Measurements from ENCODE around the gene ZNF281.
"Not testable (repeated sequence)": the region's sequence is repeated elsewhere in the genome, so short reads cannot be mapped to it uniquely, and the experiment has no call there.

ZNF281 gene

DNA sequence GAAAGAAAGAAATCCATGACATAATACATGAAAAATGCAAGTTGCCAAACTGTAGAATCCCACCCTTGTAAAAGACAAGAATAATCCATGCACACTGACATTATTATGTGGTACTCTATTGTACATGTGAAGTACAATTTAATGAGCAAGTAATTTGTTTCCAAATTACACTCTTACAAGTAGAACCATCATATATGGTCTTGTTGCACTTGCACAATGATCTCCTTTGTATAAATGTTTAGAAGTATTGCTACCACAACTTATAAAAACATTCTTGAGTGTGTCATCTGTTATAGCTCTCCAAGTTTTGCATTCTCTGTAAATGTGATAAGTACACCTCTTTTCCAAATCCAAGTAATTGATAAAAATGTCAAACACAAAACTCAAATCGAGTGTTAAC, 29.1 kb upstream of the ZNF281 start:
- no peak for TF ChIP-seq JUND (IDR thresholded peaks at IDR 0.05; ENCODE audit: low read depth)
- in situ Hi-C loops (cut with HindIII; ENCODE audit: low pct_unique_long_range_greater_than_20kb, low sequenced_read_pairs) = no loop called here
- DNase-seq (ENCODE audit: low read depth in 1 of 2, low spot score in 1 of 2) = no peak

DNA sequence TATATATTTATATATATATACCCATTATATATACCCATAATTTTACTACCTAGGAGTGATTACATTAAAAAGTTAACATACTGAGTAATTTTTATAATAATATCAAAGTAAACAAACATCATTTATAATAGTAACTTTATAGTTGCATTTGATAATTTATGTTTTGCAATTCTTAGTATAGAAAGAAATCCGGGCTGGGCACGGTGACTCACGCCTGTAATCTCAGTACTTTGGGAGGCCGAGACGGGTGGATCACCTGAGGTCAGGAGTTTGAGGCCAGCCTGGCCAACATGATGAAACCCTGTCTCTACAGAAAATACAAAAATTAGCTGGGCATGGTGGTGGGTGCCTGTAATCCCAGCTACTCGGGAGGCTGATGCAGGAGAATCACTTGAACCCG, 28.6 kb upstream of the ZNF281 start:
- DNase-seq (ENCODE audit: low read depth in 1 of 2, low spot score in 1 of 2); in situ Hi-C loops (cut with HindIII; ENCODE audit: low pct_unique_long_range_greater_than_20kb, low sequenced_read_pairs): not testable (repeated sequence)

DNA sequence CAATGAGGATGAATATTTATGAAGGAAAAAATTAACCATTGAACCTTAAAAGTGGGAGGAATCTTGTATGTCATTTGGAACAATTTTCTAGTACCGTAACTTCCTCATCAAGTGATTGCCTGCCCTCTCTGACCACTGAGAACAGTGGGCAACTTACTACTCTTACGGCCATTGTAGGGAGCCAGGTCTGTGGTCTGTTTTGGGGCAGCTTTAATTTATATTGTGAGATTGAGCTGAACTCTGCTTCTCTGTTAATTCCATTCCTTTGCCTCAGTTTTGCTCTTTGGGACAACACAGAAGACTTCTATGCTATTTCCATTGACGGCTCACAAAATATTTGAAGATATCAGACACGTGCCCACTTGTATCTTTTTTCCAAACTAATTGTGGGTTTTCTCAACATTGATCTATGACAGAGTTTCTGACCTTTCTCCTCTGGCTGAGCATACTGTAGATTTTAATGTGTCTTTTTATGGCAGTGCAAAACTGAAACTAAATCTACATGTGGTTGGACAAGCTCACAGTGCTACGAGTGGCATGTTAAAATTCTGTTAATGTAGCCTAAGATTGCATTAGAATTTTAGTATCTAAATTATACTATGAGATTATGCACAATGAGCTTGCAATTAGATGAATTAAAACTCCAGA, 27.8 kb upstream of the ZNF281 start:
- TF ChIP-seq JUND (IDR thresholded peaks at IDR 0.05; ENCODE audit: low read depth) = no peak
- DNase-seq (ENCODE audit: low read depth in 1 of 2, low spot score in 1 of 2) = no peak
- in situ Hi-C loops (cut with HindIII; ENCODE audit: low pct_unique_long_range_greater_than_20kb, low sequenced_read_pairs) = no loop called here

DNA sequence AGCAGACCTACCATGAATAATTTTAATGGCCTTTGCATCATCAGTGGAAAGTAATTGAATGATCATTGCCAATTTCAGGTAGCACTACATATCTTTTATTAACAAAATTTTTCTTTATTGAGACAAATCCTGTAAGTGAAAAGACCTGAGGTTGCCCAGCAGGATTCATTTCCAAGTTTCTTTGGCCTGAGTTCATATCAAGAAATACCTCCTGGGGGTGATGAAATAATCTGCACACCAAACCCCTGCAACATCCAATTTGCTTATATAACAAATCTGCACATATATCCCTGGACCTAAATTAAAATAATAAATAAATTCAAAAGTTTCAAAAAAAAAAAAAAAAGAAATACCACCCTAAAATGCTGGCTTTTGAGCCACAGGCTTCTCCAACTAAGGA, 27.3 kb upstream of the ZNF281 start:
- in situ Hi-C loops (cut with HindIII; ENCODE audit: low pct_unique_long_range_greater_than_20kb, low sequenced_read_pairs) = no loop called here
- no peak for DNase-seq (ENCODE audit: low read depth in 1 of 2, low spot score in 1 of 2)
- no peak for TF ChIP-seq JUND (IDR thresholded peaks at IDR 0.05; ENCODE audit: low read depth)

DNA sequence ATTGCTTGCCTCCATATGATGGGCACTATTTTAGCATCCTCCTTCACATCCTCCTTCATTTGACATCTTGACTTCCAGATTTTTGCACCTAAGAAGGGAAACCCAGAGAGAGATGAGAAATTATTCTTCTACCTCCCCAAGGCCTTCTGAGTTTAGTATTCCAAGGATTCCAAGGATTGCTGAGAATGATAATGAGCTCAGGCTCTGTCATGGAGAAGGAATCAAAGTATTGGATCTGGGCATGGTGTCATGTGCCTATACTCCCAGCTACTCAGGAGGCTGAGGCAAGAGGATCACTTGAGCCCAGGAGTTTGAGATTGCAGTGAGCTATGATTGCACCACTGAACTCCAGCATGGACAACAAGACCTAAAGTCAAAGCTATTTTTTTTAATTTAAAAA, 26.6 kb upstream of the ZNF281 start:
- in situ Hi-C loops (cut with HindIII; ENCODE audit: low pct_unique_long_range_greater_than_20kb, low sequenced_read_pairs) = no loop called here

DNA sequence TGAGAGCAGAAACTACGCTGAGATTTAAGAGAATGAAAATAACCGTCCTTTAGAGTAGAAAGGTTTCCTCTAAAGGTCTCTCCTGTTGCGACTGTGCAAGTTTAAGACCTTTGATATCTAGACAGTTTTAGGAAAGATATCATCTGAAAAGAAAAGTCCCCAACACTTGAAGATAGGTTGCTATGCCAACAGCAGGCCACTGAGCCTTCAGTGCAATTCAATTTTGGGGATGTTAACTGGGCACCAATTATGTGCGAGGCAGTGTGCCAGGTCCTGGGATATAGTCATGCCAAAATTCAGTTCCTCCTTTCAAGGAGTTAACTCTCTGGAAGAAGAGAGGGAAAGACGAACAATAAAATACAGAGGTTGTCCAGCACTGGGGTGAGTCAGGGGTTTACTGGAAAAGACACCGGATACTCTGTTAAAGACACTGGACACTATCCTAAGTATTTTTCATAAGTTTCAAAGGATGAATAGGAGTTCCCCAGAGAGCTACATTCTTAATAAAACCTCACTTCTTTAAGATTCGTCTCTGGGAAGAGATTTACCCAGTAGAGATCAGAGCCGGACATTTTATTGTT, 25.5 kb upstream of the ZNF281 start:
- DNase-seq (ENCODE audit: low read depth in 1 of 2, low spot score in 1 of 2) = no peak
- no peak for TF ChIP-seq JUND (IDR thresholded peaks at IDR 0.05; ENCODE audit: low read depth)
- in situ Hi-C loops (cut with HindIII; ENCODE audit: low pct_unique_long_range_greater_than_20kb, low sequenced_read_pairs) = no loop called here

More for the DNA sequence above, 26.6 kb upstream of the ZNF281 start:
- DNase-seq (ENCODE audit: low read depth in 1 of 2, low spot score in 1 of 2) = no peak
- no peak for TF ChIP-seq JUND (IDR thresholded peaks at IDR 0.05; ENCODE audit: low read depth)

DNA sequence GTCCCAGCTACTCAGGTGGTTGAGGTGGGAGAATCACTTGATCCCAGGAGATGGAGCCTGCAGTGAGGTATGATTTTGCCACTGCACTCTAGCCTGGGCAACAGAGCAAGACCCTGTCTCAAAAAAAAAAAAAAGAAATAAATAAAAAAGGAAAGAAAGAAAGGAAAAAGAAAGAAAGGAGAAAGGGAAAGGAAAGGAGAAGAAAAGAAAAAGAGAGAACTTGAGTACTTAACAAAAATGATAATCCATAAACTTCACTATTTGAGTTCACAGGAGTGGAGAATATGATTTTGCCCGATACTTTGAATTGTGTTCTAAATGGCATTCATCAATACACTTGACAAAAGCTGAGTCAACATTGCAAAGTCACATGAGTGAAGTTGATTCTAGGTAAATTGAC, 23.8 kb upstream of the ZNF281 start:
- DNase-seq (ENCODE audit: low read depth in 1 of 2, low spot score in 1 of 2) = no peak
- no peak for TF ChIP-seq JUND (IDR thresholded peaks at IDR 0.05; ENCODE audit: low read depth)
- in situ Hi-C loops (cut with HindIII; ENCODE audit: low pct_unique_long_range_greater_than_20kb, low sequenced_read_pairs) = no loop called here

DNA sequence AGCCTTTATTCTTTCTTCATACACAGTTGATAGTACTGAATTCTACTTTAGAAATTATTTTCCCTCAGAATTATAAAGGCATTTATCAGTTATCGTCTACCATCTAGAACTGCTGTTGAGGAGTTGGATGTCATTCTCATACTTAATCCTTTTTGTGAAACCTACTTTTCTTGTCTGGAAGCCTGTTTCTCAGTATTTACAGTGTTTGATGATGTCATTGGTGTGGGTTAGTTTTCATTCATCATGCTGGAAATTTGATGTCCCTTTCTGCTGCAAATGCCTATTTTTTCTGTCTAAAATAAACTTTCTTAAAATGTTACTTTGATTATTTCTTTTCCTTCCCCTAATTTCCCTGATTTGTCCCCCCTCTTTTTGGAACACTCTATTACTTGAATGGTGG, 22.8 kb upstream of the ZNF281 start:
- peak in 1 of 2 experiments; percentile 49 for DNase-seq (ENCODE audit: low read depth in 1 of 2, low spot score in 1 of 2)

DNA sequence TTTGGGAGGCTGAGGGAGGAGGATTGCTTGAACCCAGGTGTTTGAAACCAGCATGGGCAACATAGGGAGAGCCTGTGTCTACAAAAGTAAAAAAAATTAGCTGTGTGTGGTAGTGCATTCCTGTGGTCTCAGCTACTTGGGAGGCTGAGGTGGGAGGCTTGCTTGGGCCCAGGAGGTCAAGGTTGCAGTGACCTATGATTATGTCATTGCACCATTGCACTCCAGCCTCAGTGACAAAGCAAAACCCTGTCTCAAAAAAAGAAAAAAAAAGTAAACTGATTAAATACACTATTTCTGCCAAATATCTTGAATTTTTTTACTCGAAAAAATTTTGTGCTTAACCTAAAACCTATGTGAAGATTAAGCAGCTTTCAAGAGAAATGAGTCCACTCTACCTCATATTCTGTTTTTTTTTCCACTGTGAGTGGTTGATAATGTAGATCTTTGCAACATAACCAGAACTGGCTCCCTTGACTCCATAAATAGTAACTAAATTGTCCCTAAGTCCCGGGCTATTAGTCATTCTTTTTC, 19.4 kb upstream of the ZNF281 start:
- TF ChIP-seq JUND (IDR thresholded peaks at IDR 0.05; ENCODE audit: low read depth) = no peak
- in situ Hi-C loops (cut with HindIII; ENCODE audit: low pct_unique_long_range_greater_than_20kb, low sequenced_read_pairs) = no loop called here

More for the DNA sequence above, 22.8 kb upstream of the ZNF281 start:
- no peak for TF ChIP-seq JUND (IDR thresholded peaks at IDR 0.05; ENCODE audit: low read depth)
- in situ Hi-C loops (cut with HindIII; ENCODE audit: low pct_unique_long_range_greater_than_20kb, low sequenced_read_pairs) = no loop called here

DNA sequence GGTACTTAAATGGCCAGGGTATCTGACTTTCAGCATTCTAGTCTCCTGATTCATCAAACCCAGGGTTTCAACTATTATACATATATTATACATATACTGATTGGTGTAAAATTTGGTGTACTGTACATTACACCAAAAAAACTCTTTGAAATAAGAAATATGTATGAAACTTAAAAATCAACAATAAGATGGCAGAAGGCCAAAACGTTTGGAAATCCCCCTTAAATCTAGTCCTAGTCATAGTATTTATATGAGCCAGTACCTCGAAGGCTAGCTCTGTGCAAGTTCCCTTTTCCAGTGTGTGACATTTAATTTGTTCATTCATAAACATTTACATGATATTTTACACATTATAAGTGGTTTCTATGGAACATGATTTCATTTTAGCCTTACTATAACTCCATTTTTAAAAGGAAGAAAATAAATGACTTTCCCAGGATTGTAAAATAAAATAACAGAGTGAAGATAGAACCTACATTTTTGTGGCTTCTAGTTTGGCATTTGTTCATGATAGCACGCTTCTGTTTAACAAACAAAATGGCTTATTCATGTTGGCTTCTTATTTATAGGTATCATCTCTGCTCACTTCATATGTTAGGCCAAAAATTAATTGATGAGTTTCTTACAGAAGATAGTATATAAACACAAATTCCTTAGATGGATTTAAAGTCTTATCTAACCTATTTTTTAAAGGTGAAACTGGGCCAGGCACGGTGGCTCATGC, 18.8 kb upstream of the ZNF281 start:
- TF ChIP-seq JUND (IDR thresholded peaks at IDR 0.05; ENCODE audit: low read depth) = no peak
- no peak for DNase-seq (ENCODE audit: low read depth in 1 of 2, low spot score in 1 of 2)
- in situ Hi-C loops (cut with HindIII; ENCODE audit: low pct_unique_long_range_greater_than_20kb, low sequenced_read_pairs) = no loop called here

More for the DNA sequence above, 19.4 kb upstream of the ZNF281 start:
- DNase-seq (ENCODE audit: low read depth in 1 of 2, low spot score in 1 of 2) = no peak

DNA sequence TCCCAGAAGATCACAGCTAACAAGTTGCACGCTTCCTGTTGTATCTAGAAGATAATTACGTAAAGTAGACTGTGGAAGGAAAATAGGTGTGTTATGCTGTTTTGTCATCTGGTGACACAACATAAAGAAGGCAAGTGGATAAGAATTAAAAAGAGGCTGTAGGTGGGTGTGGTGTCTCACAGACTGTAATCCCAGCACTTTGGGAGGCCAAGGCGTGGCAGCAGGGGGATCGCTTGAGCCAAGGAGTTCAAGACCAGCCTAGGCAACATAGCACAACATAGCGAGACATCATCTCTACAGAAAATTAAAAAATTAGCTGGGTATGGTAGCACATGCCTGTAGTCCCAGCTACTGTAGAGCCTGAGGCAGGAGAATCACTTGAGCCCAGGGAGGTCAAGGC, 17.9 kb upstream of the ZNF281 start:
- no peak for DNase-seq (ENCODE audit: low read depth in 1 of 2, low spot score in 1 of 2)
- TF ChIP-seq JUND (IDR thresholded peaks at IDR 0.05; ENCODE audit: low read depth) = no peak
- in situ Hi-C loops (cut with HindIII; ENCODE audit: low pct_unique_long_range_greater_than_20kb, low sequenced_read_pairs) = no loop called here

DNA sequence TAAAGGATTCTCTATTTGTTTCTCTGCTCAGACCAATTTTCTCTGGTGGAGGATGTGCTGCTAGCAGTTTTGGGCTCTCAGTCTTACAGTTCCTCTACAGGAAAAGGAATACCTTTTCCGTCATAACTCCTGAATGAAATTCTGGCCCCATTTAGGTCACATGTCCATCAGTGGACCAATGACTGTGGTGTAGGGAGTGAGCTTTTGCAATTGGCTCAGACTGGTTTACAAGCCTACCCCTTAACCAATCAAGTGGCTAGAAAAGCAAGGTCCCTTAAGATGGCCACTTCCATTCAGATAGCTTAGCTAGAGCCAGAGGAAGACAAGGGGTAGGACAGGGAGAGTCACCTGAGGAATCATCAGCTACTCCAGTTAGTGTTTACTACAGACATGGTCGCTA, 16.4 kb upstream of the ZNF281 start:
- no peak for TF ChIP-seq JUND (IDR thresholded peaks at IDR 0.05; ENCODE audit: low read depth)
- DNase-seq (ENCODE audit: low read depth in 1 of 2, low spot score in 1 of 2) = no peak

DNA sequence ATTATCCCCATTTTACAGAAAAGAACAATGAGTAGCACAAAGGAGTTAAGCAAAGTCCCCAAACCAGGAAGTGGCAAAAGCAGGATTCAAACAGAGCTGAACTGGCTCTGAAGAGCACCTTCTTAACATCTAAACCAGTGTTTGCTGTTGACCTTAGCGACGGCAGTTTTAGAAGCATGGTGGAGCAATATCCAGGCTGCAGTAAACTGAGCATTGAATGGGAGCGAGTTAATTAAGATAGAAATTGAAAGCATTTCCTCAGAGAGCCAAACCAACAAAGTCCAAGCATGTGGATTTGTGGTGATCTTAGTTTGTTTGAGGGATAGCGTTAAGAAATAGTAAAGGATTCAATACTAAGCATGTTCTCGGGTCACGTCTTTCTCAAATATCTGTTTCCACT, 13.4 kb upstream of the ZNF281 start:
- no peak for TF ChIP-seq JUND (IDR thresholded peaks at IDR 0.05; ENCODE audit: low read depth)
- in situ Hi-C loops (cut with HindIII; ENCODE audit: low pct_unique_long_range_greater_than_20kb, low sequenced_read_pairs) = no loop called here
- DNase-seq (ENCODE audit: low read depth in 1 of 2, low spot score in 1 of 2) = no peak

More for the DNA sequence above, 16.4 kb upstream of the ZNF281 start:
- in situ Hi-C loops (cut with HindIII; ENCODE audit: low pct_unique_long_range_greater_than_20kb, low sequenced_read_pairs) = no loop called here

Measured in T47D (cell line).